ENCODE results near the gene OCSTAMP.

Gene OCSTAMP

GRCh38 chr20:46507760-46508407 is 42.6 kb downstream of the OCSTAMP start:
- no peak for DNase-seq

GRCh38 chr20:46505506-46505905 is 44.9 kb downstream of the OCSTAMP start:
- no peak for DNase-seq

- no peak for DNase-seq
These were observed 48.5 kb downstream of the OCSTAMP start for GRCh38 chr20:46501961-46502360.

- DNase-seq = no peak
These were observed 49.0 kb downstream of the OCSTAMP start for GRCh38 chr20:46501337-46501942.

GRCh38 chr20:46494077-46494476 is 56.4 kb downstream of the OCSTAMP start:
- DNase-seq = no peak

- no peak for DNase-seq
These were observed 59.1 kb downstream of the OCSTAMP start for GRCh38 chr20:46491354-46491753.

All from activated T-cell treated with anti-CD3 and anti-CD28 coated beads, Interleukin-2, amount 50 U/mL, for 1 hour (primary cell).